Prostate gland (tissue), 2 donors: Measurements from ENCODE around the gene CSF1R.

Experiments
- POLR2A ChIP-seq: fragments of 450-650 bp; IDR thresholded peaks from one replicate; pipeline ENCODE4 v1.6.1; 2016; ENCODE audit warnings: antibody characterized with exemption, mild to moderate bottlenecking
- POLR2AphosphoS5 ChIP-seq: sonication (generic); formaldehyde crosslinking; IDR thresholded peaks from one replicate; pipeline ENCODE4 v1.6.1; 2017; ENCODE audit warnings: antibody characterized with exemption
- TF ChIP-seq, protein P1 (sequence below), 4 experiments: fragments of 200-600 bp in 2 of 4; fragments of 450-650 bp in 2 of 4; sonication (generic) in 2 of 4; IDR thresholded peaks; 1 replicate in 3 of 4; 2 replicates in 1 of 4; pipeline ENCODE4 v1.5.1; 2016 to 2019; ENCODE audit warnings: antibody characterized with exemption in 4 of 4, mild to moderate bottlenecking in 2 of 4, moderate library complexity in 2 of 4

DNA sequence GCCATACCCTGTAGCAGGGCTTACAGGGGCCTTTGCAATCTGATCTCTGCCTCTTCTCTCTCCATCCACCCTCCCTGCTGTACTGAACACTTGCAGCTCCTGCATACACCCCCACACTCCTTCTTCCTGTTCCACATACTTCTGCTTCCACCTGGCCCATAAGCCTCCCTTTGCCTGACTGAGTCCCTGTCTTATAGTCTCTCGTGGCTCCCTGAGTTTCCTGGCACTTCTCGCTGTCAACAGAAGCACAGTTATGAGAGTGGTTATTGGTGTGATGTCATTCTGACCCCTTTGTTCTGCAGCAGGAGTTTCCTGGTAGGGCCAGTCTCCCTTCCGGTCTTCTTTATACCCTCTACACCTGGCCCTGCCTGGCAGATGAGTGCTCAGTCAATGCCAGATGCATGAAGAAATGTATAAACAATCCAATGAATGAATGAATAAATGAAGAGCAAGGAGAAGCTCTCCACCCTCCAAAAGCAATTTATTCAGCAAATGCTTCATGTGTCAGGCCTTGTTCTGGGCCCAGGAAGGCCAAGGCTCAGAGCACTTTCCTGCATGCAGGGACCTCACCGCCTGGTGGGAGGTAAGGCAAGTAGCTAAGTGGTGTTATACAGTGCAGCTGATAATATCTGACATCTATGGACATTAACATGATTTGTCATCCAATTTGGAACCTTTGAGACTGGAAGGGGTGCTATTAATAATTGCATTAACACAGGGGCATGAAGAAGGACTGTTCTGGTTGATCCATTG is 20.5 kb upstream of the CSF1R start:
- TF ChIP-seq, protein P1, sequence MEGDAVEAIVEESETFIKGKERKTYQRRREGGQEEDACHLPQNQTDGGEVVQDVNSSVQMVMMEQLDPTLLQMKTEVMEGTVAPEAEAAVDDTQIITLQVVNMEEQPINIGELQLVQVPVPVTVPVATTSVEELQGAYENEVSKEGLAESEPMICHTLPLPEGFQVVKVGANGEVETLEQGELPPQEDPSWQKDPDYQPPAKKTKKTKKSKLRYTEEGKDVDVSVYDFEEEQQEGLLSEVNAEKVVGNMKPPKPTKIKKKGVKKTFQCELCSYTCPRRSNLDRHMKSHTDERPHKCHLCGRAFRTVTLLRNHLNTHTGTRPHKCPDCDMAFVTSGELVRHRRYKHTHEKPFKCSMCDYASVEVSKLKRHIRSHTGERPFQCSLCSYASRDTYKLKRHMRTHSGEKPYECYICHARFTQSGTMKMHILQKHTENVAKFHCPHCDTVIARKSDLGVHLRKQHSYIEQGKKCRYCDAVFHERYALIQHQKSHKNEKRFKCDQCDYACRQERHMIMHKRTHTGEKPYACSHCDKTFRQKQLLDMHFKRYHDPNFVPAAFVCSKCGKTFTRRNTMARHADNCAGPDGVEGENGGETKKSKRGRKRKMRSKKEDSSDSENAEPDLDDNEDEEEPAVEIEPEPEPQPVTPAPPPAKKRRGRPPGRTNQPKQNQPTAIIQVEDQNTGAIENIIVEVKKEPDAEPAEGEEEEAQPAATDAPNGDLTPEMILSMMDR (IDR thresholded peaks at IDR 0.05): no peak
- TF ChIP-seq POLR2A (no peak), POLR2AphosphoS5 (no peak)
